Fibroblast of pulmonary artery (primary cell): ENCODE results near the gene ADAT3.
"Not testable (repeated sequence)": the region's sequence is repeated elsewhere in the genome, so short reads cannot be mapped to it uniquely, and the experiment has no call there.

ENCODE experiments used
- DNase-seq: peaks from one replicate; pipeline ENCODE4 v3.0.0-alpha.2; 2010; ENCODE audit warnings: low read depth
- H3K4me3 ChIP-seq: replicated peaks from 2 replicates; pipeline ENCODE4 v1.5.1; 2011; ENCODE audit warnings: low read depth, mild to moderate bottlenecking, control low read depth, low read length, moderate library complexity
- CTCF ChIP-seq: IDR thresholded peaks from 2 replicates; pipeline ENCODE4 v1.5.1; 2011; ENCODE audit warnings: mild to moderate bottlenecking, control low read depth, low read length, inconsistent platforms; ENCODE audit errors: missing control alignments

ADAT3 gene

GRCh38 chr19:1874554-1875185 lies 30.5 kb upstream of the ADAT3 start:
- no peak for TF ChIP-seq CTCF
- DNase-seq: no peak

GRCh38 chr19:1875265-1875645 lies 29.9 kb upstream of the ADAT3 start:
- not testable (repeated sequence) for DNase-seq
- H3K4me3 ChIP-seq: peak overlapping the region; percentile 94

More at GRCh38 chr19:1874554-1875185, 30.5 kb upstream of the ADAT3 start:
- peak overlapping the region; percentile 94 for H3K4me3 ChIP-seq

- peak; percentile 89 for DNase-seq
- peak overlapping the region; percentile 94 for H3K4me3 ChIP-seq
- TF ChIP-seq CTCF: no peak
These were observed 29.3 kb upstream of the ADAT3 start for GRCh38 chr19:1875646-1876495.

GRCh38 chr19:1876496-1877279 lies 28.5 kb upstream of the ADAT3 start:
- peak overlapping the region; percentile 94 for H3K4me3 ChIP-seq
- DNase-seq: not testable (repeated sequence)

- not testable (repeated sequence) for H3K4me3 ChIP-seq, DNase-seq
These were observed 27.9 kb upstream of the ADAT3 start for GRCh38 chr19:1877280-1877660.

- not testable (repeated sequence) for H3K4me3 ChIP-seq, DNase-seq
These were observed 26.6 kb upstream of the ADAT3 start for GRCh38 chr19:1878583-1878982.

DNA sequence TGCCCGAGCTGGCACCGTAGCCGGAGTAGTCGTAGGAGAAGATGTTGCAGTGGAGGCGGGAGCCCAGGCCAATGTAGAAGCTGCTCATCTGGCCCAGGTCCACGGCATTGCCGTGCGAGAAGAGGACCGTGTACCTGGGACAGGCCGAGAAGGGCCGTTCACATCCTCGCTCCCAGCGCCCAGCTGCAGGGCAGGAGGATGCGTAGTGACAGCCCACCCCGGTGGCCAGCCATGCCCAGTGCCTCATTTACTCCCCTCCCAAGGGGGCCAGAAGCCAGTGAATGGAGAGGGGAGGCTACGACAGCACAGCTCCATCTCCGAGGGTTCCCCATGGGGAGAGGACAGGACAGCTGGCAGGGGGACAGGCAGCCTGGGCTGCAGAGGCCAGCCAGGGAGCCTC lies 25.2 kb upstream of the ADAT3 start:
- not testable (repeated sequence) for H3K4me3 ChIP-seq, DNase-seq

DNA sequence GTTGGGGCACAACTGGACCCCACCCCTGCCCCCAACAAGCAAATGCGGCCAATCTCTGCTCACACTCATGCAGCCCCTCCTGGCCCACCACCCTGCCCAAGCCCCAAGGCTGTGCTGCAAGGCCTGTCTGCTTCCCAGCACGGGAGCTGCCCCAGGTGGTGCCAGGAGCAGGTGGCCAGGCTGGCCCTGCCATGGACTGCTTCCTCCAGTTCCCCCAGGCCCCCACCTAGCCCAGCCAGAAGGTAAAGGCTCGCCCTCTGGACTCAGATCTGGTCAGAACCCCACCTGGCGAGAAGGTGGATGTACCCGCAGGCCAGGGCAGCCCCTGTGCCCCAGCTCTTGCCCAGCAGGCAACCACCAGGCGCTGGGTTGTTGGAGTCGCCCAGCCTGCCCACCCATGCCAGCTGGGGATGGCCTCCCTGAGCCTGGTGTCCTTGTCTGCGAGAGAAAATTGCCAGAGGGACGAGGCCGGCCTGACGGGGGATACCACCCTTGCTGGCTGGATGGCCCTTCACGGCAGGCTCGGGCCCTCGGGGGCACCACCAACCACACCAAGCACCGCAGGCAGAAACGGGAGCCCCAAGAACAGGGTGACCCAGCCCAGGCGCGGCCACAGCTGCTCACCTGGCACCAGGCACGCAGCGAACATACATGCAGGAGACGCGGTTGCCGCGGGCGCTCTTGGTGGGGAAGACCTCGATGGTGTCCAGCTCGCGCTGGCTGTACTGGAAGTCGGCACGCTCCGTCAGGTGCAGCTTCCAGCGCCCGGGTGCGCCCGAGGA lies 24.4 kb upstream of the ADAT3 start:
- no peak for DNase-seq
- TF ChIP-seq CTCF: no peak
- no peak overlapping the region for H3K4me3 ChIP-seq

- H3K4me3 ChIP-seq, DNase-seq: not testable (repeated sequence)
These were observed 23.7 kb upstream of the ADAT3 start for GRCh38 chr19:1881393-1882088.
